Activated CD4-positive, alpha-beta T cell treated with anti-CD3 and anti-CD28 coated beads, Interleukin-2, amount 50 U/mL, for 24 hours (primary cell): Measurements from ENCODE around the gene HMGCR.

ENCODE experiments used
- DNase-seq, 2 donors: peaks; one replicate each; pipeline ENCODE4 v3.0.0-alpha.2; 2020; ENCODE audit warnings: low read depth in 1 of 2, low spot score in 1 of 2

Gene HMGCR

GRCh38 chr5:75380099-75380498 lies 43.1 kb downstream of the HMGCR start:
- DNase-seq, result no peak

GRCh38 chr5:75381456-75381855 lies 44.4 kb downstream of the HMGCR start:
- DNase-seq, result no peak

GRCh38 chr5:75384218-75384617 lies 47.2 kb downstream of the HMGCR start:
- DNase-seq, result no peak

GRCh38 chr5:75387806-75388205 lies 50.8 kb downstream of the HMGCR start:
- no peak for DNase-seq

- no peak for DNase-seq
Measured at GRCh38 chr5:75389430-75389829, 52.4 kb downstream of the HMGCR start.

GRCh38 chr5:75395277-75395676 lies 58.3 kb downstream of the HMGCR start:
- no peak for DNase-seq

- no peak for DNase-seq
Measured at GRCh38 chr5:75405296-75405695, 68.3 kb downstream of the HMGCR start.
